Measurements from ENCODE around the gene ELF5. TPM values are rescaled to one million over a fixed set of nuclear protein-coding genes. Genes with fewer than 3 reads are reported as not detected.

The ELF5 gene
- total and polyA plus RNA-seq, 2 donors (not counting 3 experiments of a cell fraction or from before 2014, with no cell fraction given), result not detected

- intact Hi-C loops (cut with micrococcal nuclease), result no loop called here
- Histone ChIP-seq H3K9me3 (replicated peaks; ENCODE audit: control insufficient read depth, insufficient read depth, low read length) (no peaks in the 10 kb centered on the region), H4K20me1 (replicated peaks; ENCODE audit: control insufficient read depth, extremely low read depth, insufficient read depth, low read length) (no peaks in the 10 kb centered on the region), H3K27ac (ENCODE audit: insufficient read depth, low read depth, low read length) (no peak overlapping the region), H3K36me3 (ENCODE audit: control insufficient read depth in 2 of 2, extremely low read depth in 1 of 2, insufficient read depth in 2 of 2, low read length in 2 of 2) (no peaks in the 10 kb centered on the region), H3K79me2 (ENCODE audit: control insufficient read depth, insufficient read depth, low read length) (no peaks in the 10 kb centered on the region), H3K4me3 (replicated peaks in 1 of 3; ENCODE audit: insufficient read depth in 1 of 3, low read depth in 1 of 3, low read length in 3 of 3) (no peak overlapping the region), H3K27me3 (ENCODE audit: control insufficient read depth in 2 of 2, insufficient read depth in 2 of 2, low read length in 2 of 2) (peaks cover 2 to 7% of the 10 kb centered on the region in 2 experiments), H3K4me2 (ENCODE audit: insufficient read depth, low read length) (no peak overlapping the region), H3K4me1 (ENCODE audit: control insufficient read depth, extremely low read depth, insufficient read depth, low read length) (no peaks in the 10 kb centered on the region), H2AFZ (ENCODE audit: low read depth, low read length) (no peak overlapping the region), H3K9me1 (replicated peaks; ENCODE audit: control insufficient read depth, extremely low read depth, insufficient read depth, low read length) (no peaks in the 10 kb centered on the region), H3K9ac (replicated peaks; ENCODE audit: extremely low read depth, insufficient read depth, low read length) (no peak overlapping the region)
- ChIA-PET CTCF (no interaction called here), POLR2A (no interaction called here)
- DNase-seq (ENCODE audit: low read depth, low spot score), result no peak
- no peak for TF ChIP-seq EZH2 (IDR thresholded peaks at IDR 0.05; ENCODE audit: borderline replicate concordance, low read depth, low read length, severe bottlenecking)
- TF ChIP-seq MAX (IDR thresholded peaks at IDR 0.05; ENCODE audit: insufficient read depth, insufficient read length), result no peak
- TF ChIP-seq CTCF (IDR thresholded peaks at IDR 0.05; ENCODE audit: extremely low read depth in 1 of 2, insufficient read depth in 1 of 2, low read depth in 1 of 2, low read length in 2 of 2), result no peak
- no peak for TF ChIP-seq POLR2A (IDR thresholded peaks at IDR 0.05; ENCODE audit: low read depth, low read length)
- TF ChIP-seq GATA2 (IDR thresholded peaks at IDR 0.05; ENCODE audit: insufficient read depth, insufficient read length, low read depth, low read length), result no peak
- TF ChIP-seq FOS (IDR thresholded peaks at IDR 0.05; ENCODE audit: borderline replicate concordance, insufficient read depth, low read length), result no peak
- no peak for TF ChIP-seq JUN (IDR thresholded peaks at IDR 0.05; ENCODE audit: borderline replicate concordance, insufficient read depth, insufficient read length, low read depth)
- no TSS peak for BruUV-seq (replicated peaks)
- no peak for FAIRE-seq
- dilution Hi-C loops (cut with MboI; ENCODE audit: extremely low pct_ligation_motif_present, low sequenced_read_pairs), result no loop called here
These were observed 46.9 kb upstream of the ELF5 start for GRCh38 chr11:34560511-34560910.

Measured in endothelial cell of umbilical vein (primary cell).